GM18520 (cell line): ENCODE results near the gene ZFPM1.

ENCODE experiments used
- ATAC-seq: cut with Tn5 transposase; IDR thresholded peaks from one replicate; pipeline ENCODE4 v1.9.1; 2021; ENCODE audit not compliant: unreplicated experiment

Gene ZFPM1

GRCh38 chr16:88526008-88526905 lies 73.2 kb downstream of the ZFPM1 start:
- ATAC-seq, result no peak

- no peak for ATAC-seq
Measured at GRCh38 chr16:88526906-88527185, 73.8 kb downstream of the ZFPM1 start.

GRCh38 chr16:88527186-88527936 lies 74.3 kb downstream of the ZFPM1 start:
- ATAC-seq, result no peak

- ATAC-seq, result no peak
Measured at GRCh38 chr16:88527937-88528743, 75.1 kb downstream of the ZFPM1 start.

GRCh38 chr16:88528902-88529318 lies 75.8 kb downstream of the ZFPM1 start:
- ATAC-seq, result no peak

GRCh38 chr16:88529596-88529995 lies 76.5 kb downstream of the ZFPM1 start:
- no peak for ATAC-seq

- no peak for ATAC-seq
Measured at GRCh38 chr16:88530051-88530857, 77.2 kb downstream of the ZFPM1 start.

GRCh38 chr16:88530858-88531203 lies 77.8 kb downstream of the ZFPM1 start:
- no peak for ATAC-seq

- no peak for ATAC-seq
Measured at GRCh38 chr16:88531346-88531745, 78.3 kb downstream of the ZFPM1 start.

GRCh38 chr16:88531931-88532433 lies 78.9 kb downstream of the ZFPM1 start:
- ATAC-seq, result no peak

- no peak for ATAC-seq
Measured at GRCh38 chr16:88532434-88533241, 79.6 kb downstream of the ZFPM1 start.

GRCh38 chr16:88533381-88533917 lies 80.4 kb downstream of the ZFPM1 start:
- no peak for ATAC-seq

GRCh38 chr16:88533932-88534637 lies 81.0 kb downstream of the ZFPM1 start:
- ATAC-seq, result no peak

- ATAC-seq, result no peak
Measured at GRCh38 chr16:88534638-88535190, 81.6 kb downstream of the ZFPM1 start.

GRCh38 chr16:88535191-88535856 lies 82.2 kb downstream of the ZFPM1 start:
- no peak for ATAC-seq

GRCh38 chr16:88535857-88536222 lies 82.8 kb downstream of the ZFPM1 start:
- ATAC-seq, result no peak

GRCh38 chr16:88536510-88536909 lies 83.4 kb downstream of the ZFPM1 start:
- no peak for ATAC-seq
